Transverse colon (tissue), 4 donors: ENCODE data around the gene KRTAP15-1. TPM values are rescaled to one million over a fixed set of nuclear protein-coding genes. Genes with fewer than 3 reads are reported as not detected.

Experiments
- DNase-seq: peaks from one replicate; pipeline ENCODE4 v3.0.0-alpha.2; 2019
- H3K27ac ChIP-seq, 4 donors: fragments of 200-600 bp; sonication (generic); 2 replicates each; pipeline ENCODE4 v1.5.1; 2016 to 2018; ENCODE audit warnings: inconsistent platforms in 4 of 4
- H3K27me3 ChIP-seq: fragments of 200-600 bp; sonication (generic); 2 replicates; pipeline ENCODE4 v1.5.1; 2017; ENCODE audit warnings: inconsistent platforms
- H3K36me3 ChIP-seq, 4 donors: fragments of 200-600 bp; sonication (generic); 2 replicates each; pipeline ENCODE4 v1.5.1; 2017 to 2019; ENCODE audit warnings: inconsistent platforms in 4 of 4
- H3K4me1 ChIP-seq, 4 donors: fragments of 200-600 bp; sonication (generic); 2 replicates each; pipeline ENCODE4 v1.5.1; 2017 to 2020; ENCODE audit warnings: inconsistent platforms in 4 of 4
- H3K4me3 ChIP-seq, 4 donors: fragments of 200-600 bp; sonication (generic); 1 replicate in 1 of 4; 2 replicates in 3 of 4; pipeline versions ENCODE4 v1.5.1 to v1.6.1; 2017 to 2019; ENCODE audit warnings: inconsistent platforms in 4 of 4
- H3K9me3 ChIP-seq, 2 donors: fragments of 200-600 bp; sonication (generic); 2 replicates each; pipeline ENCODE4 v1.5.1; 2017 to 2019; ENCODE audit warnings: inconsistent platforms in 2 of 2
- EP300 ChIP-seq: sonication (generic); formaldehyde crosslinking; IDR thresholded peaks from one replicate; pipeline ENCODE4 v1.6.1; 2017; ENCODE audit warnings: antibody characterized with exemption, low read depth
- POLR2A ChIP-seq: fragments of 450-650 bp; IDR thresholded peaks from one replicate; pipeline ENCODE4 v1.6.1; 2016; ENCODE audit warnings: antibody characterized with exemption, mild to moderate bottlenecking, moderate library complexity
- POLR2AphosphoS5 ChIP-seq, 3 donors: sonication (generic); formaldehyde crosslinking; IDR thresholded peaks; one replicate each; pipeline ENCODE4 v1.6.1; 2016; ENCODE audit warnings: antibody characterized with exemption in 3 of 3
- WGBS, 2 donors: methylation state at CpG; one replicate each; pipeline ENCODE4 v1.1.5; 2018; ENCODE audit warnings: low coverage in 1 of 2; 5-methylcytosine and 5-hydroxymethylcytosine counted together
- in situ Hi-C, 4 donors: fragments of 200-750 bp; cut with MboI; loops; one replicate each; pipeline versions ENCODE4 v1.15.0 to v1.15.1; 2017; ENCODE audit warnings: low sequenced_read_pairs in 3 of 4, low pct_ligation_motif_present in 1 of 4, low pct_unique_long_range_greater_than_20kb in 1 of 4
- intact Hi-C: fragments of 100-400 bp; cut with DNase I; formaldehyde crosslinking; loops from one replicate; pipeline ENCODE4 v1.15.1; 2023; ENCODE audit warnings: low total_unique reads
- total RNA-seq, 4 donors: library from RNA; depleted of rRNA; stranded (reverse); fragments of >200 nt; gene quantifications; one replicate each; pipeline ENCODE4 v1.1.0, GENCODE V29; 2016
- TF ChIP-seq, protein P1 (sequence below), 5 experiments: fragments of 200-600 bp in 3 of 5; fragments of 450-650 bp in 2 of 5; sonication (generic) in 3 of 5; IDR thresholded peaks; 1 replicate in 2 of 5; 2 replicates in 3 of 5; pipeline ENCODE4 v1.5.1; 2016 to 2017; ENCODE audit warnings: antibody characterized with exemption in 5 of 5, inconsistent platforms in 3 of 5, mild to moderate bottlenecking in 2 of 5, moderate library complexity in 1 of 5

Gene KRTAP15-1, protein sequence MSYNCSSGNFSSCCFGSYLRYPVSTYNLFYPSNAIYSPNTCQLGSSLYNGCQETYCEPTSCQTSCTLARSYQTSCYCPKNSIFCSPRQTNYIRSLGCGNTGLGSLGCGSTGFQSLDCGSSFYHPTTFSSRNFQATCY
- not detected for total RNA-seq

DNA sequence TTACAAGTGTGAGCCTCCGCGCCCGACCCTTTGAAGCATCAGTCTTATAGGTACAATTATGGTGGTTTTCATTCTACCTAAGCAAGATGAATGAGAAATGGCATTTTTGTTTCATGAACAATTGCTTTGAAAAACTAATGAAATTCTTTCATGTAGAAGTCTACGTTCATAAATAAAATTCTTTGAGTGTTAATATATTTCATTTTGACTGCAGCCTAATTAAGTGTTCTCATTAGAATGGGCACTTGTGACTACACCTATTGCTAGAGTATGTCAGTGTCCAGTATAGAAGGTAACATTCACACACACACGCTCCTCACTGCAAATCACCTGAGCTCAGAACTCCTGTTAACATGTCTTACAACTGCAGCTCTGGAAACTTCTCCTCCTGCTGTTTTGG, at the start of gene KRTAP15-1:
Gene KRTAP15-1 (plus strand): TSS at position 301 of the 400 bp plus-strand sequence. CDS start 53 bp downstream, at position 354.
- WGBS, 2 donors = 87 to 98% methylated on average over 5 of the region's 5 CpGs
- Histone ChIP-seq H3K9me3 (no peaks in the 10 kb centered on the region), H3K27me3 (no peaks in the 10 kb centered on the region), H3K4me1 (no peaks in the 10 kb centered on the region), H3K36me3 (no peaks in the 10 kb centered on the region), H3K27ac (no peak within 1 kb of the TSS), H3K4me3 (no peak within 1 kb of the TSS)
- intact Hi-C loops (no loop called here), in situ Hi-C loops (no loop called here)
- TF ChIP-seq, protein P1, sequence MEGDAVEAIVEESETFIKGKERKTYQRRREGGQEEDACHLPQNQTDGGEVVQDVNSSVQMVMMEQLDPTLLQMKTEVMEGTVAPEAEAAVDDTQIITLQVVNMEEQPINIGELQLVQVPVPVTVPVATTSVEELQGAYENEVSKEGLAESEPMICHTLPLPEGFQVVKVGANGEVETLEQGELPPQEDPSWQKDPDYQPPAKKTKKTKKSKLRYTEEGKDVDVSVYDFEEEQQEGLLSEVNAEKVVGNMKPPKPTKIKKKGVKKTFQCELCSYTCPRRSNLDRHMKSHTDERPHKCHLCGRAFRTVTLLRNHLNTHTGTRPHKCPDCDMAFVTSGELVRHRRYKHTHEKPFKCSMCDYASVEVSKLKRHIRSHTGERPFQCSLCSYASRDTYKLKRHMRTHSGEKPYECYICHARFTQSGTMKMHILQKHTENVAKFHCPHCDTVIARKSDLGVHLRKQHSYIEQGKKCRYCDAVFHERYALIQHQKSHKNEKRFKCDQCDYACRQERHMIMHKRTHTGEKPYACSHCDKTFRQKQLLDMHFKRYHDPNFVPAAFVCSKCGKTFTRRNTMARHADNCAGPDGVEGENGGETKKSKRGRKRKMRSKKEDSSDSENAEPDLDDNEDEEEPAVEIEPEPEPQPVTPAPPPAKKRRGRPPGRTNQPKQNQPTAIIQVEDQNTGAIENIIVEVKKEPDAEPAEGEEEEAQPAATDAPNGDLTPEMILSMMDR (IDR thresholded peaks at IDR 0.05) = no peak
- TF ChIP-seq POLR2AphosphoS5 (IDR thresholded peaks at IDR 0.05) (no peak), POLR2A (no peak), EP300 (no peak)
- DNase-seq = no peak

DNA sequence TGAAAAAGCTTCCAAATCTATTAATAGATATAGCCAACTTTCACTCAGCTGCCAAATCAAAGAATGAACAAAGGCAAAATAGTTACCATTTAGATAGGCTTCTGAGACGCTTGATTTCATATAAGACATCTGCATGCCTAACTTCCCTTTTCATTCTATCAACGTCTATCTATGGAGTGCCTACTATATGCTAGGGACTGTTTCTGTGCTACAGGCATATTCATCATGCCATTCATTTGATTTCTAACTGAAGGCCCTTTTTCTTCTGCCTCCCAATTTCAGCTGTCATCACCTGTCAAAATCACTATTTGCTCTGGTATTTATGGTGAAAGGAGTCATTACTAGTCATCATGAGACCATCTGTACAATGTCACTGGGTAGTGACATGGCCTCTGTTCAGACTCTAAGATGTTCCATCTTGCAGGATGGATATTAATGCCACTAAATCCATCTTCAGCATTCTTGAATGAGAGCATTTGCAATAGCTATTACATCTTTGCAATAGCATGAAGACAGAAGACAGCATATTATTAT, 48.5 kb upstream of the KRTAP15-1 start:
- no peaks in the 10 kb centered on the region for H3K27me3 ChIP-seq
- in situ Hi-C loops = no loop called here
- WGBS, 2 donors = 47 to 65% methylated on average over 2 of the region's 2 CpGs
- no peaks in the 10 kb centered on the region for H3K4me1 ChIP-seq
- TF ChIP-seq POLR2AphosphoS5 (IDR thresholded peaks at IDR 0.05) (no peak), POLR2A (no peak), EP300 (no peak)
- TF ChIP-seq, protein P1 (IDR thresholded peaks at IDR 0.05) = no peak
- H3K4me3 ChIP-seq = no peak overlapping the region
- H3K9me3 ChIP-seq = no peaks in the 10 kb centered on the region
- DNase-seq = no peak
- intact Hi-C loops = no loop called here
- no peak overlapping the region for H3K27ac ChIP-seq
- H3K36me3 ChIP-seq = no peaks in the 10 kb centered on the region

DNA sequence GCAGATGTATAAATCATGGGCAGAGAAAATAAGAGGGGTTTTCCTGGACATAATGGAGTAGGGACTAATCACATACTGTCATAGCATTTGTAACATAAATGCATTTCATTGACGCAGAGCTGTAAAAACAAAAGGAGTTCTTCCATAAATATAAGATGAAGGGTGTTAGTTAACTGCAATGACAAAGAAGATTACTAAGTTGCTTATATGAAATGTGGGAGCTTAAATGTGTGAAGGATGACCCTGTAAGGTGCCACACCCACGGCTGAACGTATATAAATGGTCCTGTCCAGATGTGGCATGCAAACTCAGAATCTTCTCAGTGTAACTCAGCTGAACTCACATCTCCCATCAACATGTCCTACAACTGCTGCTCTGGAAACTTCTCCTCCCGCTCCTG, 44.3 kb upstream of the KRTAP15-1 start, which contains the start of gene KRTAP13-1:
Gene KRTAP13-1 (plus strand): TSS at position 301 of the 400 bp plus-strand sequence. CDS start 56 bp downstream, at position 357.
- intact Hi-C loops = no loop called here
- Histone ChIP-seq H3K27me3 (no peaks in the 10 kb centered on the region), H3K36me3 (no peaks in the 10 kb centered on the region), H3K4me3 (no peak within 1 kb of the TSS), H3K9me3 (no peaks in the 10 kb centered on the region), H3K4me1 (no peaks in the 10 kb centered on the region), H3K27ac (no peak within 1 kb of the TSS)
- TF ChIP-seq EP300 = no peak
- TF ChIP-seq, protein P1 (IDR thresholded peaks at IDR 0.05) = no peak
- TF ChIP-seq POLR2AphosphoS5 (IDR thresholded peaks at IDR 0.05) = no peak
- TF ChIP-seq POLR2A = no peak
- DNase-seq = no peak
- in situ Hi-C loops = no loop called here
- 75 to 83% methylated on average over 3 to 4 of the region's 4 CpGs for WGBS, 2 donors

DNA sequence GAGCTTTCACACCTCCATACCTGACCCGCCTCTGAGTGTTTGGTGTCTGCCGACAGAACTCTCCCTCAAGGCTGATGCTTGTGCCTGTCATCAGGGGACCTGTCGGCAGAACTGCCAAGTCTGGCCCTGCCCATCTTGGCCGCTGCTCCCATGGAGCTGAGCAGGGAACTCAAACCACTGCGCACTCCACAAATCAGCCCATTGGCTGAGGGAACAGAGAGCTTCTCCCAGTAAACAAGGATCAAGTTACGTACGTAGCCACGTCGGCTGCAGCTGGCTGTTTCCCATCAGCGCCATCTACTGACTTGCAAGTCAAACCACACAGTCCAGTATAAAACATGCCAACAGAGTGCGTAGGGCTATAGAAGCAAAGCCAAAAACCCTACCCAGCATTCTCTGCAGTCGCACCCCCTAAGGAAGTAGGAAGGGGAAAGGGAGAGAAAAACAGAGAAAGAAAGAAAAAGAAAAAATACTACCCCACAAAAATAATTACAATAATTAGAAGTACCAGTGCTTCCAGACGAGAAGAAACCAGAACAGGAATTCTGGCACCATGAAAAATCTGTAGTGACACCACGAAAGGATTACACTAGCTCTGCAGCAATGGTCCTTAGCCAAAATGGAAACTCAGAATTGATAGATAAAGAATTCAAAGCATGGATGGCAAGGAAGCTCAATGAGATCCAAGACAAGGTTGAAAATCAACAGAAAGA, 31.1 kb upstream of the KRTAP15-1 start:
- Histone ChIP-seq H3K27me3 (no peaks in the 10 kb centered on the region), H3K4me1 (no peaks in the 10 kb centered on the region), H3K9me3 (no peaks in the 10 kb centered on the region), H3K27ac (no peak overlapping the region), H3K4me3 (no peak overlapping the region), H3K36me3 (no peaks in the 10 kb centered on the region)
- intact Hi-C loops = no loop called here
- TF ChIP-seq, protein P1 (IDR thresholded peaks at IDR 0.05) = peak in 4 of 5 experiments; percentile 32 to 50 (median 38)
- TF ChIP-seq EP300 = no peak
- peak; percentile 54 for DNase-seq
- in situ Hi-C loops = no loop called here
- WGBS, 2 donors = 42 to 48% methylated on average over 4 to 14 of the region's 14 CpGs
